IPS-18c (cell line): ENCODE measurements around the gene PPP1R3D.

Experiments
- H3K4me3 ChIP-seq: 2 replicates; pipeline ENCODE4 v1.7.0; 2013; ENCODE audit warnings: low read depth, mild to moderate bottlenecking, low read length, moderate library complexity; ENCODE audit not compliant: insufficient read depth
- H3K9me3 ChIP-seq: one replicate; pipeline ENCODE4 v1.6.1; 2013; ENCODE audit warnings: mild to moderate bottlenecking, low read length, moderate library complexity; ENCODE audit not compliant: control insufficient read depth, insufficient read depth

Gene PPP1R3D

GRCh38 chr20:59888050-59888449 lies 52.1 kb downstream of the PPP1R3D start:
- no peak overlapping the region for H3K4me3 ChIP-seq
- H3K9me3 ChIP-seq: no peaks in the 10 kb centered on the region
